HUDEP-2 (cell line): ENCODE results near the gene NPIPB2.
"Not testable (repeated sequence)": the region's sequence is repeated elsewhere in the genome, so short reads cannot be mapped to it uniquely, and the experiment has no call there.

Source experiments
- DNase-seq, 76 experiments: peaks; one replicate each; lab custom pipeline; 2025; ENCODE audit not compliant: unreplicated experiment in 76 of 76; lab: John Stamatoyannopoulos, UW

NPIPB2 gene

DNA sequence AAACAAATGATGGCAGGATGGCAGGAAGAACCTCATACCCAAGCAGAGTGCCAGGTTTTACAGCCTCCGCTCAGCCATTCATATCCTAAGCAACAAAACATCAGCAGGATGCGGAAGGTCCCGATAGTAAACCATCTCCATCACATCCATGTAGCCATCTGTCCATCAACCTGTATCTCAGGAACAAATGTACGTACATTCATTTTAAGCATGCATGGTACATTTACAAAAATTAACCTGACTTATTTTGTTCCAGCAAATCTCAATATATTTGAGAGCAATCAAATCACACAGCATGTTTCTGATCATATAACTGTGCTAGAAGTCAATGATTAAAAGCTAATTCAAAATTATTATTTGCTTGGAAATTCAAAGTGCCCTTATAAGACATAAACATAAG is at the start of gene NPIPB2:
TSS of gene NPIPB2 (minus strand) at position 101 of the 400 bp plus-strand sequence. CDS start at position 101, 0 bp downstream.
- not testable (repeated sequence) for DNase-seq

- no peak for DNase-seq
These were observed 49.0 kb upstream of the NPIPB2 start for GRCh38 chr16:11990702-11991390.

DNA sequence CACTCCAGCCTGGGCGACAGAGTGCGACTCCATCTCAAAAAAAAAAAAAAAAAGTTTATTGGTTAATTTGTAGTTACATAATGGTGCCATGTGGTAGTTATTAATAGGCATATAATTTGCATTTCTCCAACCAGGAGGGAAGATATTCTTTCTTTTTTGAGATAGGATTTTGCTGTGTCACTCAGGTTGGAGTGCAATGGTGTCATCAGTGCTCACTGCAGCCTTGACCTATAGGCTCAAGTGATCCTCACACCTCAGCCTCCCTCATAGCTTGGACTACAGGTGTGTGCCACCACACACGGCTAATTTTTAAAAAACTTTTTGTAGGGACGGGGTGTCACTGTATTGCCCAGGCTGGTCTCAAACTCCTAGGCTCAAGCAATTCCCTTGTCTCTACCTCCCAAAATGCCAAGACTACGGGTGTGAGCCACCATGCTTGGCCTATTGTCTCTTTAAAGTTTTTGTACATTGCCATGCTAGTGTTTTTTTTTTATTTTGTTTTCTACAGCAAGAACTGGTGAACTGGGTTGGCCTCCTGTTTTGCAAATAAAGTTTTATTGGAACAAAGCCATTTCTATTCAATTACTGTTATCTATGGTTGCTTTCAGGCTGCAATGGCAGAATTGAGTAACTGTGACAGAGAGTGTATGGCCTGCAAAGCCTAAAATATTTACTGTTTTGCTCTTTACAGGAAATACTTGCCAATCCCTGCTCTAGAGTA is 46.6 kb upstream of the NPIPB2 start:
- DNase-seq, result no peak

GRCh38 chr16:11986521-11987057 is 44.7 kb upstream of the NPIPB2 start:
- no peak for DNase-seq

DNA sequence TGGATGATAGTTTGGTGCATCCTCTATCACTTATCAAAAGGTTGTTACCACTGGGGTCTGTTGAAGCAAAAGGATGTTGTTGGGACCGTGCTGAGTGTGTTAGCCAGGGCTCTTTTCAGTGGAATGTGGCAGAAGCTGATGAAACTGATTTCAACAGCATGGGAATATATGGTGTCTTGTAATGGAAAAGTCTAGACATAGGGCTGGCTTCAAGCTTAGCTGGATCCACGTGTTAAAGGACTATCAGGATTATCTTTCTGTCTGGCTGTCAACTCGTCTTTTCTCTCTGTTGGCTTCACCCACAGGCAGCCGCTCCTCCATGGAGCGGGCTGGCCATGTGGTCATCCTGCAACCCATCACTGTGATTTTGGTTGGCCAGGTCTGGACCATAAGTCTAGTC is 43.4 kb upstream of the NPIPB2 start:
- DNase-seq, result no peak

DNA sequence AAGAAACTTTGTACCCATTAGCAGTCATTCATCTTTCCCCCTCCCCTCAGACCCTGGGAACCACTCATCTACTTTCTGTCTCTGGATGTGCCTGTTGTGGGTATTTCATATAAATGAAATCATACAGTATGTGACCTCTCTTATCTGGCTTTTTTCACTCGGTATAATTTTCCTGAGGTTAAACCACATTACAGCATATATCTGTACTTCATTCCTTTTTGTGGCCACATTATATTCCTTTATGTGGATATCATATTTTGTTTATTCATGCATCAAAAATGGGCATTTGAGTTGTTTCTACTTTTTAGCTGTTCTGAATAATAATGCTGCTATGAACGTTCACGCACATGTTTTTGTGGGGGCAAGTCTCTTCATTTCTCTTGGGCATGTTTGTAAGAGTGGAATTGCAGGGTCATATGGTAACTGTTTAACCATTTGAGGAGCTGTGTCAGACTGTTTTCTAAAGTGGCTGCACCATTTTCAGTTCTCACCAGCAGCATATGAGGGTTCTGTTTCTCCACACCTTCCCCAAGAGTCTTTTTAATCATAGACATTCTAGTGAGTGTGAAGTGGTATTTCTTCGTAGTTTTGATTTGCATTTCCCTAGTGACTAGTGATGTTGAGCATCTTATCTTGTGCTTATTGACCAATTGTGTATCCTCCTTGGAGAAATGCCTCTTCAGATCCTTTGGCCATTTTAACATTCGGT is 38.4 kb upstream of the NPIPB2 start:
- no peak for DNase-seq

DNA sequence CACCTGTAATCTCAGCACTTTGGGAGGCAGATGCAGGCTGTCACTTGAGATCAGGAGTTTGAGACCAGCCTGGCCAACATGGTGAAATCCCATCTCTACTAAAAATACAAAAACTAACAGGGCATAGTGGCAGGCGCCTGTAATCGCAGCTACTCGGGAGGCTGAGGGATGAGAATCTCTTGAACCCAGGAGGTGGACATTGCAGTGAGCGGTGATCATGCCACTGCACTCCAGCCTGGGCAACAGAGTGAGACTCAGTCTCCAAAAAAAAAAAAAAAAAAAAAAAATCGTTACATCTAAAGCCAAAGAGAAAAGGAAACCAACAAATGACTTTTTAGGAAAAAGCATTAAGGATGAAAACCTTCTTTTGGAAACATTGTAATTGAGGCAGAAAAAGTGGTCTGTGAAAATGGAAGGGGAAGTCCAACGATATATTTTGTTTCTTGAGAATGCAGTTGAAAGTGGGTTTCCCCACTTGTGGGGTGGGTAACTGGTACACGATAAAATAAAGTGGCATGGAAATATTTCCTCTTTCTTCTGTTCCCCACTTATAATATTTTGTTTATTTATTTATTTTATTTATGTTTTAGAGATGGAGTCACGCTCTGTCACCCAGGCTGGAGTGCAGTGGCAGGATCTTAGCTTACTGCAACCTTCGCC is 37.3 kb upstream of the NPIPB2 start:
- no peak for DNase-seq

DNA sequence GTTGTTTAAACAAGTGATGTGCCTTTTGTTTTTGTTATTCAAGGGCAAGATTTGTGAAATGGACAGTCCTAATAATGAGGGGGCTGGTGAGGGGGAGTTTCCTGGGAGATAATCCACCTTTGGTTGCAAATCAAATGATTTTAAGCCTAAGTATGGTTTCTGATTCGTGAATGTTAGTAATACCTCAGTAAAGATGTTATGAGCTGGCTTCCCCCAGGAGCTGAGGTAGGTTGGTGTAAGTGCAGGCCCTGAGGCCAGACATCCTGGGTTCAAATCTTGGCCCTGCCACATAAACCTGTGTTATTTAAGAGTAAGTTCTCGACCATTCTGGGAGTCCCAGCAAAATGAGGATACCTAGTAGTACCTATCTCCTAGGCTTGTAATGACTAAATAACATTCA is 36.2 kb upstream of the NPIPB2 start:
- no peak for DNase-seq

DNA sequence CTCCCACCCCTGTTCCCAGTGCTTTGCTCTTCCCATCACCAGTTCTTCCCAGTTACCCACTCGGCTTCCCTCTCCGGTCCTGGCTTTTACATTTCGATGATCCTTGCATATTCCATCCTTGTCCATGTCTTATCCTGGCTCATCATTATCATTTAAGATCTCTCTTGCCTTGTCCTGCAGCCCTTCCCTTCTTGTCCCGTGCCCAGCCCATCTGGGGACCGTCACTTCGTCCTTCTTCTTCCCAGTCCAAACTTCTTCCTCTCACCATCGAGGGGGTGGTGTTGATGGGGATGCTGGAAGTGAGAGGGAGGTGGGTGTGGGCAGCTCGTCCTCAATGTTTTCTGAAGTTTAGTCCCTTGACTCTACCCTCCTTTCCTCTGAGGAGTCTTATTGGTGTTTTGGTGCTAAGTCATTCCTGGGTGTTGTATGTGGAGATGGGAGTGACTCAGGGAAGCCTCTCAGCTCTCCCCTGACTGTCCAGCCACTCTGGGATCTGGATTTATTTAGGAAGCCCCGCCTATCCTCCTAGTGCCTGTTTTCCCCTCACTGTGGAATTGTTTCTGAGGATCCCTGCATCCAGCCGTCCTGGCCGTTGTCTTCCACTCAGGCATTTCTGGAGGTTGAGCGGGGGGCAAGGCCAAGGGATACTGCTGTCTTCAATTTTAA is 35.7 kb upstream of the NPIPB2 start:
- no peak for DNase-seq

DNA sequence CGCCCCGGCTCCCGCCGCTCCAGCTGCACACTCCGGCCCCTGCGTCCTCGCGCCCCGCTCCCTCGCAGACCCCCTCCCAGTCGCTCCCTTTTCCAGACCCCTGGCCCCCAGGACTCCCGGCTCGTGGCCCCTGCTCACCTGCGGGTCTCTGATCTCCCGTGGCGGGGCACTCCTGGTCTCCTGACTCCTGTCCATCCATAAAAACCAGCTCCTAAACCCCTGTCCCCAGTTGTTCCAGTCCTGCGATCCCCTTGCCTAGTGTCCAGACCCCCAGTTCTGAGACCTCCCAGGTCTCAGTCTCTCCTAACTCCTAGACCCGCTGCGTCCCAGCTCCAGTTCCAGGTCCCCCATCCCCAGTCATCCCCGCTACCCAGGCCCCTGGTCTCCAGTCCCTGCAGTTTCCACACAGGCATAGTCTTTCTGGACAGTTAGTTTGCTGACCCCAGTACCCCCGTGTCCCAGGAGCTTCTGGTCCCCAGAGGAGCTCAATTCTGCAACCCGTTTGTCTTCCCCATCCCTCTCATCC is 35.1 kb upstream of the NPIPB2 start:
- DNase-seq, result peak in 4 of 76 experiments; percentile 21 to 42 (median 38)

DNA sequence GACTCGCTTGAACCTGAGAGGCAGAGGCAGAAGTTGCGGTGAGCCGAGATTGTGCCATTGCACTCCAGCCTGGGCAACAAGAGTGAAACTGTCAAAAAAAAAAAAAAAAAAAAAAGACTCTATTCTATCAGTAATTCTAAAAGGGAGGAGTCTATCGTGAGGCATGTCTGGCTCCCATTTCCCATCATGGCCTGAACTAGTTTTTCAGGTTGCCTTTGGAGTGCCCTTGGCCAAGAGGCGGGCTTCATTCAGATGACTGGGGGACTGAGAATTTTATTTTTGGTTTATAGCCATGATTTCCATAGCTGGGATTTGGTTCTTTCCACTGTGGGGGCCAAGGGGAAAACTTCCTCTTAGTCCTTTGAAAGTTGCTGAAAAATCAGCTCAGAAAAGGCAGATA is 31.2 kb upstream of the NPIPB2 start:
- no peak for DNase-seq

GRCh38 chr16:11972128-11972527 is 30.3 kb upstream of the NPIPB2 start:
- DNase-seq, result peak in 2 of 76 experiments; percentile 0 to 7

GRCh38 chr16:11970292-11970691 is 28.4 kb upstream of the NPIPB2 start:
- not testable (repeated sequence) for DNase-seq

GRCh38 chr16:11968577-11968976 is 26.7 kb upstream of the NPIPB2 start:
- DNase-seq, result no peak

DNA sequence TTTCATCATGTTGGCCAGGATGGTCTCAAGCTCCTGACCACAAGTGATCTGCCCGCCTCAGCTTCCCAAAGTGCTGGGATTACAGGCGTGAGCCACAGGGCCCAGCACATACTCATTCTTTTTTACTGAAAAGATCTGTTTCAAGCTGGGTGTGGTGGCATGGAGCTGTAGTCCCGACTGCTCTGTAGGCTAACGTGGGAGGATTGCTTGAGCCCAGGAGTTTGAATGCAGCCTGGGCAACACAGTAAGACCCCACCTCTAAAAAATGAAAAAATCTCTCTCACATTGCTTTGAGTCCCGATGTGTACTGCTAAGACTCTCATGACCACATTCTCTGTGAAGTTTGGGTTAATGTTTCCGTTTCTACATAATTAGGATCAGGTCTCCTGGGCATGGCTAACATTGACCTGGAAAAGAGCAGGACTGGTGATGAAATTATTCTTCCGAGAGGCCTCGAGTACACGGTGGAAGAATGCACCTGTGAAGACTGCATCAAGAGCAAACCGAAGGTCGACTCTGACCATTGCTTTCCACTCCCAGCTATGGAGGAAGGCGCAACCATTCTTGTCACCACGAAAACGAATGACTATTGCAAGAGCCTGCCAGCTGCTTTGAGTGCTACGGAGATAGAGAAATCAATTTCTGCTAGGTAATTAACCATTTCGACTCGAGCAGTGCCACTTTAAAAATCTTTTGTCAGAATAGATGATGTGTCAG is 25.5 kb upstream of the NPIPB2 start:
- DNase-seq, result no peak

DNA sequence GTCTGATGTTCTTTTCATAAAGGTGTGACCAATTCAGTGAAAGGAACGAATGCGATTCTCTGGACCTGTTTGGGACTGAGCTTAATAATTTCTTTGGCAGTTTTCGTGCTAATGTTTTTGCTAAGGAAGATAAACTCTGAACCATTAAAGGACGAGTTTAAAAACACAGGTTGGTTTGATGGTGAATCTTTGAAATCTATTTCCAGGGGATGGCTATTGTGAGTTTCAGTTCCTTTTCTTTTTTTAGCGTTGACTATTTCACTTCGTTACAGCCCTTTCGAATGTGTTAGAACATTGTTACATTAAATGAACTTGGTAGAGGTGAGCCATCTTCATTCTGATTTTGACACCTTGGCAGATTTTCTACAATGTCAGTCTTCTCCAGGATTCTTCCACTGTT is 24.3 kb upstream of the NPIPB2 start:
- DNase-seq, result no peak

GRCh38 chr16:11964761-11965551 is 23.1 kb upstream of the NPIPB2 start, which contains the start of gene TNFRSF17:
TNFRSF17 (plus strand) TSS chr16:11965210; CDS start chr16:11965325, 115 bp downstream.
- no peak for DNase-seq

DNA sequence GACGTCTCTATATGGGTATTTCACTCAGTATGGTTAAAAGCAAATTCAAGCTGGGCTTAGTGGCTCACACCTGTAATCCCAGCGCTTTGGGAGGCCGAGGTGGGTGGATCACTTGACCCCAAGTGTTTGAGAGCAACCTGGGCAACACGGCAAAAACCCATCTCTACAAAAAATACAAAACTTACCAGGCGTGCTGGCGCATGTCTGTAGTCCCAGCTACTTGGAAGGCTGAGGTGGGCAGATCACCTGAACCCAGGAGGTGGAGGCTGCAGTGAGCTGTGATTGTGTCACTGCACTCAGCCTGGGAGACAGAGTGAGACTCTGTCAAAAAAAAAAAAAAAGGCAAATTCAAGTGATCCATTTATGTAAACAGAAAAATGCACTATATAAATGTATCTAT is 21.9 kb upstream of the NPIPB2 start:
- no peak for DNase-seq

GRCh38 chr16:11962978-11963377 is 21.1 kb upstream of the NPIPB2 start:
- not testable (repeated sequence) for DNase-seq
